K562 (cell line): ENCODE measurements around the gene ANO10. TPM values are rescaled to one million over a fixed set of nuclear protein-coding genes. Genes with fewer than 3 reads are reported as not detected.

ENCODE experiments used
- BACH1 ChIP-seq: fragments of 200-800 bp; sonication (Bioruptor generic); IDR thresholded peaks from 2 replicates; pipeline ENCODE4 v1.6.1; 2016; ENCODE audit warnings: missing genetic modification characterization, missing compliant biosample characterization
- CGGBP1 ChIP-seq: fragments of 250-450 bp; sonication (Bioruptor Pico); IDR thresholded peaks from 2 replicates; pipeline ENCODE4 v1.9.0; 2021; ENCODE audit warnings: mild to moderate bottlenecking
- DMBX1 ChIP-seq: fragments of 250-450 bp; sonication (Bioruptor Pico); IDR thresholded peaks from 2 replicates; pipeline ENCODE4 v1.8.0; 2022; ENCODE audit warnings: inconsistent platforms, mild to moderate bottlenecking, moderate library complexity, borderline replicate concordance
- ETS2 ChIP-seq: IDR thresholded peaks from 2 replicates; pipeline ENCODE4 v1.6.1; 2016; ENCODE audit warnings: borderline replicate concordance, missing genetic modification characterization, mild to moderate bottlenecking, moderate library complexity, missing compliant biosample characterization; ENCODE audit not compliant: poor library complexity, severe bottlenecking
- ID3 ChIP-seq, 2 experiments: fragments of 250-450 bp in 1 of 2; fragments of 450-650 bp in 1 of 2; sonication (Bioruptor Pico) in 1 of 2; IDR thresholded peaks; 2 replicates each; pipeline versions ENCODE4 v1.6.1 to v1.8.0; 2016 to 2021; ENCODE audit warnings: mild to moderate bottlenecking in 2 of 2, moderate library complexity in 2 of 2, missing compliant biosample characterization in 1 of 2, missing genetic modification characterization in 1 of 2
- KAT7 ChIP-seq: sonication (generic); formaldehyde crosslinking; IDR thresholded peaks from 2 replicates; pipeline ENCODE4 v1.8.0; 2022; ENCODE audit warnings: missing genetic modification reagents, mild to moderate bottlenecking, borderline replicate concordance
- XRCC5 ChIP-seq: fragments of 200-400 bp; formaldehyde crosslinking; IDR thresholded peaks from 2 replicates; pipeline ENCODE4 v1.6.1; 2017; ENCODE audit warnings: low read depth, mild to moderate bottlenecking, low read length
- ZBTB7A ChIP-seq: IDR thresholded peaks from 2 replicates; pipeline ENCODE4 v1.6.1; 2011; ENCODE audit warnings: low read depth, mild to moderate bottlenecking, low read length, moderate library complexity, borderline replicate concordance; ENCODE audit not compliant: control insufficient read depth
- ZMIZ1 ChIP-seq, 2 experiments: fragments of 150-350 bp in 1 of 2; IDR thresholded peaks; 2 replicates each; pipeline ENCODE4 v1.6.1; 2012 to 2016; ENCODE audit warnings: low read depth in 2 of 2, low read length in 2 of 2, mild to moderate bottlenecking in 1 of 2, moderate library complexity in 1 of 2
- ZNF717 ChIP-seq: fragments of 250-450 bp; sonication (Bioruptor Pico); IDR thresholded peaks from 2 replicates; pipeline ENCODE4 v1.5.0; 2021
- polyA plus RNA-seq, 8 experiments: library from polyadenylated mRNA; depleted of rRNA in 4 of 8; stranded (reverse) in 5 of 8; unstranded in 3 of 8; fragments of >200 nt; fragmentation: Nextera tagmentation in 2 of 8; fragmentation: Illumina TruSeq in 1 of 8; extraction: Ambion mirVana in 2 of 8; extraction: Trizol in 1 of 8; gene quantifications; 2 replicates each; pipeline versions ENCODE4 v1.2.1 to v1.2.3, GENCODE V29; 2011 to 2014; ENCODE audit warnings: inconsistent platforms in 1 of 8, missing spikeins in 1 of 8
- total RNA-seq, 7 experiments: library from RNA; depleted of rRNA in 6 of 7; stranded (reverse); fragments of >200 nt in 6 of 7; fragmentation: Illumina TruSeq in 2 of 7; extraction: Trizol in 2 of 7; gene quantifications; 2 replicates each; pipeline versions ENCODE4 v1.2.1 to v1.2.3, GENCODE V29; 2011 to 2021; ENCODE audit warnings: low replicate concordance in 1 of 7
- TF ChIP-seq, protein P1 (sequence below): sonication (generic); formaldehyde crosslinking; IDR thresholded peaks from 2 replicates; pipeline ENCODE4 v1.8.0; 2022; ENCODE audit warnings: mild to moderate bottlenecking, missing genetic modification reagents, borderline replicate concordance
- TF ChIP-seq, protein P2 (sequence below): conservative IDR thresholded peaks from 2 replicates; pipeline ENCODE4 v1.6.1; 2011; ENCODE audit warnings: low read depth, mild to moderate bottlenecking, low read length; ENCODE audit not compliant: control insufficient read depth
- TF ChIP-seq, protein P3 (sequence below): IDR thresholded peaks from 2 replicates; pipeline ENCODE4 v1.6.1; 2012; ENCODE audit warnings: low read depth, low read length, improper control_type of control experiment, borderline replicate concordance

The ANO10 gene
- total and polyA plus RNA-seq, 9 of the 15 experiments (the other 6 are each of a cell fraction or from before 2014, with no cell fraction given), result 6.4 to 46.0 (median 32.3) TPM

- TF ChIP-seq, protein P1, sequence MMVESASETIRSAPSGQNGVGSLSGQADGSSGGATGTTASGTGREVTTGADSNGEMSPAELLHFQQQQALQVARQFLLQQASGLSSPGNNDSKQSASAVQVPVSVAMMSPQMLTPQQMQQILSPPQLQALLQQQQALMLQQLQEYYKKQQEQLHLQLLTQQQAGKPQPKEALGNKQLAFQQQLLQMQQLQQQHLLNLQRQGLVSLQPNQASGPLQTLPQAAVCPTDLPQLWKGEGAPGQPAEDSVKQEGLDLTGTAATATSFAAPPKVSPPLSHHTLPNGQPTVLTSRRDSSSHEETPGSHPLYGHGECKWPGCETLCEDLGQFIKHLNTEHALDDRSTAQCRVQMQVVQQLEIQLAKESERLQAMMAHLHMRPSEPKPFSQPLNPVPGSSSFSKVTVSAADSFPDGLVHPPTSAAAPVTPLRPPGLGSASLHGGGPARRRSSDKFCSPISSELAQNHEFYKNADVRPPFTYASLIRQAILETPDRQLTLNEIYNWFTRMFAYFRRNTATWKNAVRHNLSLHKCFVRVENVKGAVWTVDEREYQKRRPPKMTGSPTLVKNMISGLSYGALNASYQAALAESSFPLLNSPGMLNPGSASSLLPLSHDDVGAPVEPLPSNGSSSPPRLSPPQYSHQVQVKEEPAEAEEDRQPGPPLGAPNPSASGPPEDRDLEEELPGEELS (CRISPR knock-in tag), result no peak
- TF ChIP-seq DMBX1 (CRISPR knock-in tag) (peak; percentile 99), CGGBP1 (CRISPR knock-in tag) (peak; percentile 77), ZMIZ1 (IDR thresholded peaks at IDR 0.05; ENCODE audit: low read depth in 2 of 2, low read length in 2 of 2) (no peak), ID3 (CRISPR knock-in tag; IDR thresholded peaks at IDR 0.05) (peak; percentile 98), ID3 (tag; IDR thresholded peaks at IDR 0.05) (peak; percentile 99), ZNF717 (CRISPR knock-in tag) (0 out of 2 replicates have a peak, but pooled peaks have one; percentile 50), BACH1 (peak; percentile 99), KAT7 (no peak), XRCC5 (no peak), ETS2 (tag) (peak; percentile 92), ZBTB7A (no peak; the same call in 1 of the 2 replicates)
- TF ChIP-seq, protein P2, sequence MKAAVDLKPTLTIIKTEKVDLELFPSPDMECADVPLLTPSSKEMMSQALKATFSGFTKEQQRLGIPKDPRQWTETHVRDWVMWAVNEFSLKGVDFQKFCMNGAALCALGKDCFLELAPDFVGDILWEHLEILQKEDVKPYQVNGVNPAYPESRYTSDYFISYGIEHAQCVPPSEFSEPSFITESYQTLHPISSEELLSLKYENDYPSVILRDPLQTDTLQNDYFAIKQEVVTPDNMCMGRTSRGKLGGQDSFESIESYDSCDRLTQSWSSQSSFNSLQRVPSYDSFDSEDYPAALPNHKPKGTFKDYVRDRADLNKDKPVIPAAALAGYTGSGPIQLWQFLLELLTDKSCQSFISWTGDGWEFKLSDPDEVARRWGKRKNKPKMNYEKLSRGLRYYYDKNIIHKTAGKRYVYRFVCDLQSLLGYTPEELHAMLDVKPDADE, result no peak
- TF ChIP-seq, protein P3, sequence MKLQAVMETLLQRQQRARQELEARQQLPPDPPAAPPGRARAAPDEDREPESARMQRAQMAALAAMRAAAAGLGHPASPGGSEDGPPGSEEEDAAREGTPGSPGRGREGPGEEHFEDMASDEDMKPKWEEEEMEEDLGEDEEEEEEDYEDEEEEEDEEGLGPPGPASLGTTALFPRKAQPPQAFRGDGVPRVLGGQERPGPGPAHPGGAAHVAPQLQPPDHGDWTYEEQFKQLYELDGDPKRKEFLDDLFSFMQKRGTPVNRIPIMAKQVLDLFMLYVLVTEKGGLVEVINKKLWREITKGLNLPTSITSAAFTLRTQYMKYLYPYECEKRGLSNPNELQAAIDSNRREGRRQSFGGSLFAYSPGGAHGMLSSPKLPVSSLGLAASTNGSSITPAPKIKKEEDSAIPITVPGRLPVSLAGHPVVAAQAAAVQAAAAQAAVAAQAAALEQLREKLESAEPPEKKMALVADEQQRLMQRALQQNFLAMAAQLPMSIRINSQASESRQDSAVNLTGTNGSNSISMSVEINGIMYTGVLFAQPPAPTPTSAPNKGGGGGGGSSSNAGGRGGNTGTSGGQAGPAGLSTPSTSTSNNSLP, result peak; percentile 74
Measured at GRCh38 chr3:43584043-43584826, 37.6 kb downstream of the ANO10 start (continued).
